ENCODE data around the gene MAPK8IP3.

The MAPK8IP3 gene

DNA sequence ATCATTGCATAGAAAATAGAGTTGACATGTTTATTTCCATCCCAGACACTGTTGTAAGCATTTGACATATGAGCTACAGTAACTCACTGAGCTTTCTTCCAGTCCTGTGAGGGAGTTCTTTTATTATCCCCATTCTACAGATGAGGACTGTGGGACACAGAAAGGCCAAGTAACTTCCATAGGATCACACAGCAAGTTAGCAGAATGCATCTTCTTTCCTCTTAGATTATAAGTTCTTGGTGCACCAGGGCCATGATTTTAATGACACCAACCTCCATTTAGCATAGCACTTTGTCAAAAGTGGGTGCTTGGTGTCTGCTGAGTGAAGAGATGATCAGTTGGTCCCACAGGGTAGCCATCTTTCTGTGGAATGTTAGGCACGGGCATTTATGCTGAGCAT lies 15.2 kb upstream of the MAPK8IP3 start:
- Mint-ChIP-seq H3K27me3 (ENCODE audit: low read depth) (no peaks in the 10 kb centered on the region), H3K9me3 (no peaks in the 10 kb centered on the region), H3K4me1 (no peaks in the 10 kb centered on the region), H3K36me3 (ENCODE audit: low read depth) (peaks cover 80% of the 10 kb centered on the region), H3K4me3 (no peak overlapping the region), H3K27ac (no peak overlapping the region)
- TF ChIP-seq, protein P1, sequence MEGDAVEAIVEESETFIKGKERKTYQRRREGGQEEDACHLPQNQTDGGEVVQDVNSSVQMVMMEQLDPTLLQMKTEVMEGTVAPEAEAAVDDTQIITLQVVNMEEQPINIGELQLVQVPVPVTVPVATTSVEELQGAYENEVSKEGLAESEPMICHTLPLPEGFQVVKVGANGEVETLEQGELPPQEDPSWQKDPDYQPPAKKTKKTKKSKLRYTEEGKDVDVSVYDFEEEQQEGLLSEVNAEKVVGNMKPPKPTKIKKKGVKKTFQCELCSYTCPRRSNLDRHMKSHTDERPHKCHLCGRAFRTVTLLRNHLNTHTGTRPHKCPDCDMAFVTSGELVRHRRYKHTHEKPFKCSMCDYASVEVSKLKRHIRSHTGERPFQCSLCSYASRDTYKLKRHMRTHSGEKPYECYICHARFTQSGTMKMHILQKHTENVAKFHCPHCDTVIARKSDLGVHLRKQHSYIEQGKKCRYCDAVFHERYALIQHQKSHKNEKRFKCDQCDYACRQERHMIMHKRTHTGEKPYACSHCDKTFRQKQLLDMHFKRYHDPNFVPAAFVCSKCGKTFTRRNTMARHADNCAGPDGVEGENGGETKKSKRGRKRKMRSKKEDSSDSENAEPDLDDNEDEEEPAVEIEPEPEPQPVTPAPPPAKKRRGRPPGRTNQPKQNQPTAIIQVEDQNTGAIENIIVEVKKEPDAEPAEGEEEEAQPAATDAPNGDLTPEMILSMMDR (IDR thresholded peaks at IDR 0.05; ENCODE audit: unreplicated experiment in 3 of 3): no peak

DNA sequence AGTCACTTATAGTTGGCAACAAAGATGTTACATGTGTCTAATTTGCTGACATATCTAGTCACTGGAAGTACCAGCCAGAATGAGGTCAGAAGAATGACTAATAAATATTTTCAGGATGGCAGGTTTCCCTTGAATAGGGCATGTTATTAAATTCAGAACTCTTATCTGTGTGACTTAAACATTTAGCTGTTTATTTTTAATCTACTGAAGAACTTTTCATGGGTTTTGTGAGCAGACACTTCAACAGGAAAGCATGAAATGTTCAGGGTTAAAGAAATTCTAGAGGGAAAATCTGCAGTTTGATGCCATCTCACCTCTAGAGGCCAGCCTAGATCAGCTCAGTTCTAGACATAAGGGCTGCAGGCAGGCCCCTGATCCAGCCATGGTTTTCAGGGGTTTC lies 14.7 kb upstream of the MAPK8IP3 start:
- TF ChIP-seq, protein P1 (IDR thresholded peaks at IDR 0.05; ENCODE audit: unreplicated experiment in 3 of 3): no peak
- H3K27ac Mint-ChIP-seq: no peak overlapping the region
- no peaks in the 10 kb centered on the region for H3K4me1 Mint-ChIP-seq

DNA sequence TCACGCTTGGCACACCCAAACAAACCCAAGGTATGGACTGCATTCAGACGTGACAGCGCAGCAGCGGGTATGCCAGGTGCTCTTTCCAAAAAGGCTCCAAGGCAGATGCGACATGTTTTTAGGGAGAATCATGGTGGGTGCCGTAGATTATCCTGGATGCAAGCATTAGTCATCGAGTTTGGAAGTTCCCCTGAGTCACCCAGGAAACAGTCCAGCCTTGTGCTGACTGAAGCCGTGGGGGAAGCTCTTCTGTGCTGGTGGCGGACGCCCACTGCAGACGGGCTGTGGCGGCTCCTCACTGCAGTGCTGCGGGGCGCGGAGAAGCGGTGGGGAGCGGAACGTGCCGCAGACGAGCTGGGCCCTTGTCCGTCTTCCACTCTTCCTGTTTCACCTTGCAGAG lies 14.0 kb upstream of the MAPK8IP3 start:
- Mint-ChIP-seq H3K9me3 (no peaks in the 10 kb centered on the region), H3K4me3 (no peak overlapping the region), H3K36me3 (ENCODE audit: low read depth) (peaks cover 85% of the 10 kb centered on the region), H3K27ac (no peak overlapping the region), H3K4me1 (no peaks in the 10 kb centered on the region), H3K27me3 (ENCODE audit: low read depth) (no peaks in the 10 kb centered on the region)
- TF ChIP-seq, protein P1 (IDR thresholded peaks at IDR 0.05; ENCODE audit: unreplicated experiment in 3 of 3): no peak

More for the DNA sequence above, 14.7 kb upstream of the MAPK8IP3 start:
- no peaks in the 10 kb centered on the region for H3K9me3 Mint-ChIP-seq
- no peaks in the 10 kb centered on the region for H3K27me3 Mint-ChIP-seq (ENCODE audit: low read depth)
- H3K4me3 Mint-ChIP-seq: no peak overlapping the region
- peaks cover 82% of the 10 kb centered on the region for H3K36me3 Mint-ChIP-seq (ENCODE audit: low read depth)

DNA sequence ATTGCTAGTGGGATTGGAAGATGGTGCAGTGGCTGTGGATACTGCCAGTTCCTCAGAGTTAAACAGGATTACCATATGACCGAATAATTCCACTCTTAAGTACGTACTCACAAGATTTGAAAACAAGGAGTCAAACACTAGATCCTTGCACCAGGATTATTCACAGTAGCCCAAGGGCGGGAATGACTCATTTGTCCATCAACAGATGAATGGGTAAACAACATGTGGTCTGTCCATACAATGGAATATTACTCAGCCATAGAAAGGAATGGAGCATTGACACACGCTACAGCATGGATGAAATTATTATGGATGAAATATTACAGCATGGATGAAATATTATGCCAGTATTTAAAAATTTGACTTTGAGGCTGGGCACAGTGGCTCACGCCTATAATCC lies 9.1 kb upstream of the MAPK8IP3 start:
- Mint-ChIP-seq H3K9me3 (no peaks in the 10 kb centered on the region), H3K36me3 (ENCODE audit: low read depth) (peaks cover 81% of the 10 kb centered on the region), H3K4me1 (no peaks in the 10 kb centered on the region), H3K4me3 (no peak overlapping the region), H3K27me3 (ENCODE audit: low read depth) (no peaks in the 10 kb centered on the region), H3K27ac (no peak overlapping the region)
- TF ChIP-seq, protein P1 (IDR thresholded peaks at IDR 0.05; ENCODE audit: unreplicated experiment in 3 of 3): no peak

DNA sequence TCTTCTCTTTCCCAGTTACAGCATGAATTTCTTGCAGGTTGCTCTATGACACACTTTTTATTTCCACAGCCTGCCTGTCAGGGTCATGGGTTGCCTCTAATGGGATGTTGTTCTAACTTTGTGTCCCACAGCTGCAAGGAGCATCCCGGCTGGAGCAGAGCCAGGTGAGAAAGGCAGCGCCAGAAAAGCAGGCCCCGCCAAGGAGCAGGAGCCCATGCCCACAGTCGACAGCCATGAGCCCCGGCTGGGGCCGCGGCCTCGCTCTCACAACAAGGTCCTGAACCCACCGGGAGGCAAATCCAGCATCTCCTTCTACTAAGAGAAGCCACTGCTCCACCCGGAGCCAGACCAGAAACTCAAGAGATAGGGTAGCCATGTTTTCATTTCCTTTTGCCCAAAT lies 7.3 kb upstream of the MAPK8IP3 start:
- TF ChIP-seq, protein P1 (IDR thresholded peaks at IDR 0.05; ENCODE audit: unreplicated experiment in 3 of 3): no peak
- no peaks in the 10 kb centered on the region for H3K4me1 Mint-ChIP-seq
- no peak overlapping the region for H3K27ac Mint-ChIP-seq
- H3K4me3 Mint-ChIP-seq: no peak overlapping the region
- H3K36me3 Mint-ChIP-seq (ENCODE audit: low read depth): peaks cover 72% of the 10 kb centered on the region
- no peaks in the 10 kb centered on the region for H3K9me3 Mint-ChIP-seq
- no peaks in the 10 kb centered on the region for H3K27me3 Mint-ChIP-seq (ENCODE audit: low read depth)

DNA sequence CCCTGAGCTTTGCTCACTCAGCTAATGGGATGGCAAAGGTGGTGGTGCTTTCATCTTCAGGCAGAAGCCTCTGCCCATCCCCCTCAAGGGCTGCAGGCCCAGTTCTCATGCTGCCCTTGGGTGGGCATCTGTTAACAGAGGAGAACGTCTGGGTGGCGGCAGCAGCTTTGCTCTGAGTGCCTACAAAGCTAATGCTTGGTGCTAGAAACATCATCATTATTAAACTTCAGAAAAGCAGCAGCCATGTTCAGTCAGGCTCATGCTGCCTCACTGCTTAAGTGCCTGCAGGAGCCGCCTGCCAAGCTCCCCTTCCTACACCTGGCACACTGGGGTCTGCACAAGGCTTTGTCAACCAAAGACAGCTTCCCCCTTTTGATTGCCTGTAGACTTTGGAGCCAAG lies 5.7 kb upstream of the MAPK8IP3 start:
- Mint-ChIP-seq H3K4me3 (no peak overlapping the region), H3K36me3 (ENCODE audit: low read depth) (peaks cover 59% of the 10 kb centered on the region), H3K27ac (no peak overlapping the region), H3K27me3 (ENCODE audit: low read depth) (no peaks in the 10 kb centered on the region), H3K9me3 (no peaks in the 10 kb centered on the region), H3K4me1 (no peaks in the 10 kb centered on the region)
- TF ChIP-seq, protein P1 (IDR thresholded peaks at IDR 0.05; ENCODE audit: unreplicated experiment in 3 of 3): no peak
